SK-N-SH treated with all-trans-retinoic acid at 6 μM for 48 hours (cell line): ENCODE data around the gene KCNA5.

ENCODE experiments used
- ATAC-seq: fragments of 200-7000 bp; cut with Tn5 transposase; 3 replicates; pipeline ENCODE4 v1.9.1; 2020; ENCODE audit warnings: mild to moderate bottlenecking, moderate library complexity
- ARNTL ChIP-seq: fragments of 450-650 bp; formaldehyde crosslinking; IDR thresholded peaks from 2 replicates; pipeline ENCODE4 v1.5.0; 2020; ENCODE audit warnings: low read depth, mild to moderate bottlenecking, moderate library complexity, borderline replicate concordance
- BACH2 ChIP-seq: fragments of 250-450 bp; sonication (Bioruptor Pico); IDR thresholded peaks from 2 replicates; pipeline ENCODE4 v1.9.0; 2021; ENCODE audit warnings: mild to moderate bottlenecking, borderline replicate concordance
- CSDC2 ChIP-seq: fragments of 250-450 bp; sonication (Bioruptor Pico); IDR thresholded peaks from 2 replicates; pipeline ENCODE4 v1.5.0; 2020; ENCODE audit warnings: mild to moderate bottlenecking, moderate library complexity
- ESRRG ChIP-seq: fragments of 250-450 bp; sonication (Bioruptor Pico); IDR thresholded peaks from 2 replicates; pipeline ENCODE4 v1.6.1; 2021; ENCODE audit warnings: mild to moderate bottlenecking
- GLIS3 ChIP-seq: fragments of 250-450 bp; sonication (Bioruptor Pico); IDR thresholded peaks from 2 replicates; pipeline ENCODE4 v1.5.0; 2020; ENCODE audit warnings: mild to moderate bottlenecking, moderate library complexity
- ISL1 ChIP-seq: fragments of 250-450 bp; sonication (Bioruptor Pico); IDR thresholded peaks from 2 replicates; pipeline ENCODE4 v2.1.2; 2022; ENCODE audit warnings: mild to moderate bottlenecking, moderate library complexity
- OSR1 ChIP-seq: fragments of 250-450 bp; sonication (Bioruptor Pico); IDR thresholded peaks from 2 replicates; pipeline ENCODE4 v1.8.0; 2022; ENCODE audit warnings: moderate library complexity, mild to moderate bottlenecking, inconsistent platforms
- PATZ1 ChIP-seq: fragments of 250-450 bp; sonication (Bioruptor Pico); IDR thresholded peaks from 2 replicates; pipeline ENCODE4 v1.8.0; 2020; ENCODE audit warnings: mild to moderate bottlenecking, moderate library complexity, borderline replicate concordance
- POU6F1 ChIP-seq: fragments of 250-450 bp; sonication (Bioruptor Pico); IDR thresholded peaks from 2 replicates; pipeline ENCODE4 v1.8.0; 2021; ENCODE audit warnings: low read depth, mild to moderate bottlenecking, moderate library complexity, borderline replicate concordance
- PPARA ChIP-seq: fragments of 250-450 bp; sonication (Bioruptor Pico); IDR thresholded peaks from 2 replicates; pipeline ENCODE4 v1.5.0; 2020; ENCODE audit warnings: mild to moderate bottlenecking, borderline replicate concordance
- RARB ChIP-seq: fragments of 250-450 bp; sonication (Bioruptor Pico); IDR thresholded peaks from 2 replicates; pipeline ENCODE4 v1.8.0; 2021; ENCODE audit warnings: mild to moderate bottlenecking, moderate library complexity
- TOX ChIP-seq: fragments of 250-450 bp; sonication (Bioruptor Pico); IDR thresholded peaks from 2 replicates; pipeline ENCODE4 v1.8.0; 2021; ENCODE audit warnings: mild to moderate bottlenecking, moderate library complexity, borderline replicate concordance
- ZC3H10 ChIP-seq: fragments of 250-450 bp; sonication (Bioruptor Pico); IDR thresholded peaks from 2 replicates; pipeline ENCODE4 v1.5.1; 2021; ENCODE audit warnings: mild to moderate bottlenecking, moderate library complexity
- ZFP3 ChIP-seq: fragments of 250-450 bp; sonication (Bioruptor Pico); IDR thresholded peaks from 2 replicates; pipeline ENCODE4 v1.5.0; 2020; ENCODE audit warnings: mild to moderate bottlenecking, moderate library complexity
- ZFP30 ChIP-seq: fragments of 450-650 bp; formaldehyde crosslinking; IDR thresholded peaks from 2 replicates; pipeline ENCODE4 v1.5.0; 2022; ENCODE audit warnings: mild to moderate bottlenecking, moderate library complexity
- ZNF565 ChIP-seq: fragments of 450-650 bp; formaldehyde crosslinking; conservative IDR thresholded peaks from 2 replicates; pipeline ENCODE4 v1.5.0; 2020; ENCODE audit warnings: low read depth, mild to moderate bottlenecking, moderate library complexity
- ZNF70 ChIP-seq: fragments of 450-650 bp; formaldehyde crosslinking; IDR thresholded peaks from 2 replicates; pipeline ENCODE4 v1.5.0; 2020; ENCODE audit warnings: mild to moderate bottlenecking, moderate library complexity
- ZNF8 ChIP-seq: fragments of 450-650 bp; formaldehyde crosslinking; IDR thresholded peaks from 2 replicates; pipeline ENCODE4 v1.5.0; 2020; ENCODE audit warnings: mild to moderate bottlenecking, moderate library complexity
- TF ChIP-seq, protein P1 (sequence below): fragments of 250-450 bp; sonication (Bioruptor Pico); IDR thresholded peaks from 2 replicates; pipeline ENCODE4 v1.5.0; 2020; ENCODE audit warnings: mild to moderate bottlenecking, moderate library complexity
- TF ChIP-seq, protein P2 (sequence below): fragments of 250-450 bp; sonication (Bioruptor Pico); IDR thresholded peaks from 2 replicates; pipeline ENCODE4 v1.5.1; 2021; ENCODE audit warnings: mild to moderate bottlenecking, moderate library complexity

KCNA5 gene

GRCh38 chr12:5043589-5044419 lies at the start of gene KCNA5:
Gene KCNA5, plus strand, starts transcription at chr12:5043879. Its CDS starts 269 bp downstream, at chr12:5044148.
- no peak for TF ChIP-seq ZNF8 (CRISPR knock-in tag)
- TF ChIP-seq ARNTL (CRISPR knock-in tag) = no peak
- TF ChIP-seq, protein P1, sequence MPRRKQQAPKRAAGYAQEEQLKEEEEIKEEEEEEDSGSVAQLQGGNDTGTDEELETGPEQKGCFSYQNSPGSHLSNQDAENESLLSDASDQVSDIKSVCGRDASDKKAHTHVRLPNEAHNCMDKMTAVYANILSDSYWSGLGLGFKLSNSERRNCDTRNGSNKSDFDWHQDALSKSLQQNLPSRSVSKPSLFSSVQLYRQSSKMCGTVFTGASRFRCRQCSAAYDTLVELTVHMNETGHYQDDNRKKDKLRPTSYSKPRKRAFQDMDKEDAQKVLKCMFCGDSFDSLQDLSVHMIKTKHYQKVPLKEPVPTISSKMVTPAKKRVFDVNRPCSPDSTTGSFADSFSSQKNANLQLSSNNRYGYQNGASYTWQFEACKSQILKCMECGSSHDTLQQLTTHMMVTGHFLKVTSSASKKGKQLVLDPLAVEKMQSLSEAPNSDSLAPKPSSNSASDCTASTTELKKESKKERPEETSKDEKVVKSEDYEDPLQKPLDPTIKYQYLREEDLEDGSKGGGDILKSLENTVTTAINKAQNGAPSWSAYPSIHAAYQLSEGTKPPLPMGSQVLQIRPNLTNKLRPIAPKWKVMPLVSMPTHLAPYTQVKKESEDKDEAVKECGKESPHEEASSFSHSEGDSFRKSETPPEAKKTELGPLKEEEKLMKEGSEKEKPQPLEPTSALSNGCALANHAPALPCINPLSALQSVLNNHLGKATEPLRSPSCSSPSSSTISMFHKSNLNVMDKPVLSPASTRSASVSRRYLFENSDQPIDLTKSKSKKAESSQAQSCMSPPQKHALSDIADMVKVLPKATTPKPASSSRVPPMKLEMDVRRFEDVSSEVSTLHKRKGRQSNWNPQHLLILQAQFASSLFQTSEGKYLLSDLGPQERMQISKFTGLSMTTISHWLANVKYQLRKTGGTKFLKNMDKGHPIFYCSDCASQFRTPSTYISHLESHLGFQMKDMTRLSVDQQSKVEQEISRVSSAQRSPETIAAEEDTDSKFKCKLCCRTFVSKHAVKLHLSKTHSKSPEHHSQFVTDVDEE (CRISPR knock-in tag) = no peak
- TF ChIP-seq, protein P2, sequence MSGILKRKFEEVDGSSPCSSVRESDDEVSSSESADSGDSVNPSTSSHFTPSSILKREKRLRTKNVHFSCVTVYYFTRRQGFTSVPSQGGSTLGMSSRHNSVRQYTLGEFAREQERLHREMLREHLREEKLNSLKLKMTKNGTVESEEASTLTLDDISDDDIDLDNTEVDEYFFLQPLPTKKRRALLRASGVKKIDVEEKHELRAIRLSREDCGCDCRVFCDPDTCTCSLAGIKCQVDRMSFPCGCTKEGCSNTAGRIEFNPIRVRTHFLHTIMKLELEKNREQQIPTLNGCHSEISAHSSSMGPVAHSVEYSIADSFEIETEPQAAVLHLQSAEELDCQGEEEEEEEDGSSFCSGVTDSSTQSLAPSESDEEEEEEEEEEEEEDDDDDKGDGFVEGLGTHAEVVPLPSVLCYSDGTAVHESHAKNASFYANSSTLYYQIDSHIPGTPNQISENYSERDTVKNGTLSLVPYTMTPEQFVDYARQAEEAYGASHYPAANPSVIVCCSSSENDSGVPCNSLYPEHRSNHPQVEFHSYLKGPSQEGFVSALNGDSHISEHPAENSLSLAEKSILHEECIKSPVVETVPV (CRISPR knock-in tag) = no peak
- TF ChIP-seq OSR1 (CRISPR knock-in tag) = no peak
- TF ChIP-seq ESRRG (CRISPR knock-in tag) = no peak
- TF ChIP-seq ZNF565 (CRISPR knock-in tag) = no peak
- TF ChIP-seq CSDC2 (CRISPR knock-in tag) = no peak
- TF ChIP-seq, all 23 proteins: peak for 0
- ATAC-seq = no peak

DNA sequence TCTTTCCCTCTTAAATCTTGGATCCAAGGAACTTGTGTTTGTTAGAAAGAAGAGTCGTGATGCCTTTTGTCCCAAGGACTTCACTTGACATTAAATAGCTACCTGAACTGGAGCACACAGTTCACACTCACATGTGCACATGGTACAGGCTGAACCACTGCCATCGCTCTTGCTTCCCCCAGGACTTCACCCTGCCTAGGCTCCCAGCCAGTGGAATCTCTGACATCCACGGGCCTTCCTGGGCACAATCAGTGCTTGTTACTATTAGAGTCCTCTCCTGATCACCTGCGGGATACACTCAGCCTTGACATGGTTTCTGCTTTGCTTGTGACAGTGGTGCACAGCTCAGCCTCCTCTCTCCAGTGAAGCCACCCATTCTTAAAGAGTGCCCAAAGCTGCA lies 49.1 kb upstream of the KCNA5 start:
- ATAC-seq = no peak
- TF ChIP-seq ZNF70 (CRISPR knock-in tag) = no peak
- no peak for TF ChIP-seq GLIS3 (CRISPR knock-in tag)
- no peak for TF ChIP-seq ZNF565 (CRISPR knock-in tag)
- no peak for TF ChIP-seq TOX (CRISPR knock-in tag)
- no peak for TF ChIP-seq ZFP3 (CRISPR knock-in tag)
- TF ChIP-seq, protein P1 (CRISPR knock-in tag) = no peak
- no peak for TF ChIP-seq OSR1 (CRISPR knock-in tag)
- TF ChIP-seq POU6F1 (CRISPR knock-in tag) = no peak
- TF ChIP-seq ZC3H10 (CRISPR knock-in tag) = no peak
- no peak for TF ChIP-seq ISL1
- TF ChIP-seq ESRRG (CRISPR knock-in tag) = no peak

GRCh38 chr12:4996714-4997113 lies 47.0 kb upstream of the KCNA5 start:
- TF ChIP-seq ZFP30 (CRISPR knock-in tag) = no peak
- TF ChIP-seq ESRRG (CRISPR knock-in tag) = no peak
- no peak for TF ChIP-seq ZNF565 (CRISPR knock-in tag)
- no peak for TF ChIP-seq OSR1 (CRISPR knock-in tag)
- TF ChIP-seq, protein P2 (CRISPR knock-in tag) = no peak
- TF ChIP-seq, protein P1 (CRISPR knock-in tag) = no peak
- TF ChIP-seq CSDC2 (CRISPR knock-in tag) = no peak
- no peak for TF ChIP-seq PPARA (CRISPR knock-in tag)
- TF ChIP-seq TOX (CRISPR knock-in tag) = no peak
- no peak for TF ChIP-seq ZFP3 (CRISPR knock-in tag)
- TF ChIP-seq ZNF8 (CRISPR knock-in tag) = no peak
- TF ChIP-seq ZNF70 (CRISPR knock-in tag) = no peak
- no peak for TF ChIP-seq PATZ1 (CRISPR knock-in tag)
- no peak for TF ChIP-seq BACH2 (CRISPR knock-in tag)
- no peak for TF ChIP-seq ISL1
- TF ChIP-seq RARB = no peak
- TF ChIP-seq, all 23 proteins: peak for 0

More at GRCh38 chr12:4996714-4997113, 47.0 kb upstream of the KCNA5 start:
- no peak for ATAC-seq
